NCI-H510A (cell line): ENCODE data around the gene VBP1.
"Not testable (repeated sequence)": the region's sequence is repeated elsewhere in the genome, so short reads cannot be mapped to it uniquely, and the experiment has no call there.

Source experiments
- DNase-seq: peaks from one replicate; lab custom pipeline; 2025; lab: John Stamatoyannopoulos, UW

VBP1 gene

GRCh38 chrX:155263854-155264628 is 47.8 kb downstream of the VBP1 start, which contains the start of gene RAB39B:
RAB39B (minus strand) TSS chrX:155264491; CDS start chrX:155264288, 203 bp downstream.
- DNase-seq: peak; percentile 76

GRCh38 chrX:155266439-155266838 is 50.2 kb downstream of the VBP1 start:
- DNase-seq: no peak

DNA sequence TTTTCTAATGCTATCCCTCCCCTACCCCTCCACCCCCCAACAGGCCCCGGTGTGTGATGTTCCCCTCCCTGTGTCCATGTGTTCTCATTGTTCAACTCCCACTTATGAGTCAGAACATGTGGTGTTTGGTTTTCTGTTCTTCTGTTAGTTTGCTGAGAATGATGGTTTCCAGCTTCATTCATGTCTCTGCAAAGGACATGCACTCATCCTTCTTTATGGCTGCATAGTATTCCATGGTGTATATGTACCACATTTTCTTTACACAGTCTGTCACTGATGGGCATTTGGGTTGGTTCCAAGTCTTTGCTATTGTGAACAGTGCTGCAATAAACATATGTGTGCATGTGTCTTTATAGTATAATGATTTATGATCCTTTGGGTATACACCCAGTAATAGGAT is 51.7 kb downstream of the VBP1 start:
- not testable (repeated sequence) for DNase-seq

DNA sequence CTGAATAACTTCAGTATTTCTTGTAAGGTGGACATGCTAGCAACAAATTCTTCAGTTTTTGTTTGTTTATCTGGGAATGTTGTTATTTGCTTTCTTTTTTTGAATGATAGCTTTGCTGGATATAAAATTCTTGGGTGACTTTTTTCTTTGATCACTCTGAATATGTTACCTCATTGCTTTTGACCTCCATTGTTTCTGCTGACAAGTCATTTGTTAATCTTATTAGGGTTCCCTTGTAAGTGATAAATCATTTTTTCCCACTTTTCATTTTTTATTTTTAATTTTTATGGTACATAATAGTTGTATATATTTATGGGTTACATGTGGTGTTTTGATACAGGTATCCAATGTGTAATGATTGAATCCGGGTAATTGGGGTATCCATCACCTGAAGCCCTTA is 54.7 kb downstream of the VBP1 start:
- DNase-seq: no peak

- DNase-seq: no peak
Measured at GRCh38 chrX:155279873-155280272, 63.6 kb downstream of the VBP1 start.
